ENCODE measurements around the gene LAMA4.
"Not testable (repeated sequence)": the region's sequence is repeated elsewhere in the genome, so short reads cannot be mapped to it uniquely, and the experiment has no call there.

Gene LAMA4

DNA sequence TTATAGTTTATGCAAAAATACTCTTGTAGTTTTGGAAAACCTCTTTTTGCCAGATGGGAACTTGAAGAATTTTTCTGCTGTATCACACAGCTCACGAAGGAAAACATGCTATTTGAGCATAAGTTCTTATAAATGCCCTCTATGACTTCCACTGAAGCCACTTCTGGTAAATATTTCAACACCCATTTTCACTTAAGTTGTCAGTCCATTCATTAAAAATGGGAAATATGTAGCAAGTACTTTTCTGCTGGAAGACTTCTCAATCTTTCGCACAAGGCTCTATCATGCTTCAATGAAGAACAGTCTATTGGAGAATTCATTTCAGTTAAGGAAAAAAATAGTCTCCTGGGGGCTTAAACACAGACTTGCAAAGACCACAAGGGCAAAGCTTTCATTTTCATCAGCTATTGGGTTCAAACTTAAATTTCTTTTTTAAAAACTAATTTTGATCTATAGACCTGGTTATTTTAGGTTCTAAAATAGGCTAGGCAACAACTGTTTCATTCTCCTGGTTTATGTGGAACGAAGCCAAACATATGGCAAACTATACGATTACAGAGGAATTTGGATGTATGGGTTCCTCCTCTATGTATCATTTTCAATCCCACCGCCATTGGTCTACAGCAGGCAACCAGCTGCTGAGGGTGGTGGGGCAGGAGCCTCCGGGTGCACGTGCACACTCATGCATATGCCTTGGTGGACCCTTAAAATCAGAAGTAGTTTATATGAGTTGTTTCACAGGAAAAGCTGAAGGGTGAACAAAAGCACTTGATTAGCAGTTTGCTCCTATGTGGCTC is 38.7 kb downstream of the LAMA4 start:
- no peak for DNase-seq (ENCODE audit: low read depth)

DNA sequence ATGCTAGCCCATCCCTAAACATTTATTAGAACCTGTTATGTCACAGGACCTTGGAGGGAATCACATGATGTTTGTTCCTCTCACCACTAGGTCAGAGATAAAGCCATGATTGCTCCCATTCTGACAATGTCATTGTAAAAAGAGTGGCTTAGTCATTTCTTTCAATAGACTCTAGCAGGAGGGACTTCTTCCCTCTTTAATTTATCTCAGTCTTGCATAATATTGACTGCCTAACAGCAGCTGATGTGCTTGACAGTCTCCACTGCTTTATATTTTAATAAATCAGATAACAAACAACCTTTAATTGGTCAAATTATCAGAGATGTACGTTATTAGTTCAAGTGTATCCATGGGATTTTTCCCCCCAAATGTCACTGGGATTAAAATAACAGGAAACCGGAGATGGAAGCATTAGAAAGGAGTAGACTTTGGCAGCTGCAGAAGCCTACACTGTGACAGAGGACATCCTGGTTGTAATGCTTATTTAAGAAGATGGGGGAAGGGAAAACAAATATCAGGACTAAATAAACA is 39.6 kb downstream of the LAMA4 start:
- no peak for DNase-seq (ENCODE audit: low read depth)

DNA sequence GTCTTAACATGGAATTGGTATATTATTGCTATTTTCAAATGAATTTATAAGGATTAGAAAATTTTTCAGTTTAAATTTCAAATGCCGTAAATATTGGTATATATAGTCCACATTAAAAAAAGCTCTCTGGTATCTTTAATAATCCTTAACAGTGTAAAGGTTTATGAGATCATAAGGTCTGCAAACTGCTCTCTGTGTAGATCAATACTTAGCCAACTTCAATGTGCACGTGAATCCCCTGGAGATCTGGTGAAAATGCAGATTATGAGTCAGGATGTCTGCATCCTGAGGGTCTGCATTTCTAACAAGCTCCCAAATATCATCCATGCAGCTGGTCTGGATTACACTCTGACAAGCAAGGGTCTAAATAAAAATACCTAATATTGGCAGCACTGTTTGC is 43.5 kb downstream of the LAMA4 start:
- no peak for DNase-seq (ENCODE audit: low read depth)

DNA sequence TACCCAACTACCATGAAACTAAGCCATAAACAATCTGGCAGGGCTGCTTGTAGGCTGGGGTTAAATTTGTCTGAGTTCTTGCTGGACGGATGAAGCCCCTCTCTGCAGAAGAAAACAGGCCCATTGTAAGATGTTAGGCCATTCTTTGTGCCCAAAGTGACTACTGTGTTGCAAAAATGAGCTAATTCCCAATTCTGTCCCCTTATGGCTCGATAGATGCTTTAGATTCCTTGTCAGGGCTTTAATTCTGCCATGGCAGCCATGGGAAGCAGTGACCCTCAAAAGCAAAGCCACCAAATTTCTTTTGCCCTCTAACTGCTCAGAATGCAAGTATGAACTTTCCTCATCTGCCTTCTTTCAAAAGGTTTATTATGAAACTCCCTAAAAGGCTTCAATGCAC is 45.2 kb downstream of the LAMA4 start:
- no peak for DNase-seq (ENCODE audit: low read depth)

DNA sequence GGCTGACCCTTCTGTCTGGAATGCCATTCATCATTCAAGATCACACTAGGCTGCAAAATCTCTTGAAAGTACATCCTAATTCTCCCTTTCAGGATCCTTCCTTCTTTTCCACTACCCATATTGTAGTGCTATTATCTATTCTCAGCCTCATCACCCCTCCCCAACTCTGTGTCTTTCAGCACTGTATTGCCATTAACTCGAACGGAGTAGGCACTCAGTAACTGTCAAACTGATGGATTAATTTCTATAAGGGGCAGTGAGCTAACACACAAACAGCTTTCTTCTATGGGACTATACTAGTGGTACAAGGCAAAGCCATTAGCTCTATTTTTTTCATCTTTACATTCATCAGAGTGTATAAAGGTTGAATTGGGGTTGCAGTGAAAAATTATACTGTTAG is 46.6 kb downstream of the LAMA4 start:
- DNase-seq (ENCODE audit: low read depth): no peak

DNA sequence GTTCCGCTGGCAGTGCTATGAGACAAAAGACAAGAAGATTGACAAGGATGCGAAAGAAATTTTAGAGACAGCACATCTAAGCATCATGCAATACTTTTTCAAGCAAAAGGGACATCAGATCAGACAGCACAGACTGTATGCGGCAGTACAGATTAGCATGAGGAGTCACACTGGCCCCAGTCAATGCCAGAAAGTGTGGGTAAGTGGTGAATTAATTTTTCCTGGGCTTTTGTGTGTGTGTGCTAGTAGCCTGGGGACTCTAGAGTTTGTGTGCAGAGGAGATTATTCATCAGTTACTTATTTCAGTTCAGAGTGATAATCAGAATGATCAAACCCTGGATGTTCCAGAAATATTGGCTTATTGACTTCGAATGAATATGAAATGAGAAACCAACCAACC is 47.2 kb downstream of the LAMA4 start:
- DNase-seq (ENCODE audit: low read depth): no peak

DNA sequence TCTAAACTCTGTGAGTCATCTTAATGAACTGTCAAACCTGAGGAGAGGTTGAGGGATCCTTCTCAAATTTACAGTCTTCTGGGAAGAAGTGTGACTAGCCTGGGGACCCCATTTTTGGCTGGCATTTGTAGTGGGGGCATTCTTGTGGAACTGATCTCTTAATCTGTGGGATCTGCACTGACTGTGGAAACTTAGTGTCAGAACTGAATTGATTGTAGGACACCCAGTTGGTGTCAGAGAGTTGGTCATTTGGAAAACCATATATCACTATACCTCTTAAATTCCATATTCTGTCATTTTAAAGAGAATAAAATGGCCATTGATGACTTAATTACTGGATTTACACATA is 48.3 kb downstream of the LAMA4 start:
- no peak for DNase-seq (ENCODE audit: low read depth)

DNA sequence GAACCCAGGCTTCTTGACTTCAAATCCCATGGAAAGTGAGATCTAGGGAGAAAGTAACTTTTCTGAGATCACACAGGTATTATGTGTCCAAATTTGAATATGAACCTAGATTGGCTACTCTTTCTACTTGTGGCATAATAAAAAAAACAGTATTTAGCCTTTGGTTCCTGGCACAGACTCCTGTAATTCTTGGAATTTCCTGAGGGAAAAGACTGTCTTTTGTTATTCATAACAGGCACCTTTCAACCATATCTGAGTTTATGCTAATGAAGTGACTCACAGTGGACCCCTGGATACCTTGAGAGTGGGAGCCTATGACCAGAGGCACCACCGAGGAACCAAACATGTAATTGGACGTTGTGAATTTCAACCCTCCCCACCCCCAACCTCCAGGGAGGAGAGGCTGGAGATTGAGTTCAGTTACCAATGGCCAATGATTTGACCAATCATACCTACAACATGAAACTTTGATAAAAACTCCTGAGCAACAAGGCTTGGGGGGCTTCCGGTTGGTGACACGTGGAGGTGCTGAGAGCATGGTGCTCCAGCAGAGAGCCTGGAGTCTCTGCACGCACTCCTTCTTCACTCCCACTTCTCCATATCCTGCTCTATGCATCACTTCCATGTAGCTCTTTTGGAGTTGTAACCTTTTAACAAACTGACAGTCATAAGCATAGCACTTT is 48.8 kb downstream of the LAMA4 start:
- no peak for DNase-seq (ENCODE audit: low read depth)

DNA sequence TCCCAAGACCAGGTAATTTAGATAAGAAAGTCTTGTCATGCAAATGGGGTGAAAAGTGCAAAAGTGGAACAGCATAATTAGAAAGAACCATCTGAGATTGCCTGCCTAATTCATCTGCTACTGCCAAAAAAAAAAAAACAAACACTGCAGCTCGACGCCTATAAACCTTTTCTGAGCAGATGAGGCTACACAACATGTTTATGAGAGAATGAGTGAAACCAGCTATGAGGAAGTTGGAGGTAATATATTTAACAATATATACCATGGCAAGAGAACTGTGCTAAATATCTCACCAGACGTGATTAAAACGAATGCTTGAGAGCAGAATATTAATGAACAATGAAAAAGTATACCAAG is 50.0 kb downstream of the LAMA4 start:
- DNase-seq (ENCODE audit: low read depth): no peak

DNA sequence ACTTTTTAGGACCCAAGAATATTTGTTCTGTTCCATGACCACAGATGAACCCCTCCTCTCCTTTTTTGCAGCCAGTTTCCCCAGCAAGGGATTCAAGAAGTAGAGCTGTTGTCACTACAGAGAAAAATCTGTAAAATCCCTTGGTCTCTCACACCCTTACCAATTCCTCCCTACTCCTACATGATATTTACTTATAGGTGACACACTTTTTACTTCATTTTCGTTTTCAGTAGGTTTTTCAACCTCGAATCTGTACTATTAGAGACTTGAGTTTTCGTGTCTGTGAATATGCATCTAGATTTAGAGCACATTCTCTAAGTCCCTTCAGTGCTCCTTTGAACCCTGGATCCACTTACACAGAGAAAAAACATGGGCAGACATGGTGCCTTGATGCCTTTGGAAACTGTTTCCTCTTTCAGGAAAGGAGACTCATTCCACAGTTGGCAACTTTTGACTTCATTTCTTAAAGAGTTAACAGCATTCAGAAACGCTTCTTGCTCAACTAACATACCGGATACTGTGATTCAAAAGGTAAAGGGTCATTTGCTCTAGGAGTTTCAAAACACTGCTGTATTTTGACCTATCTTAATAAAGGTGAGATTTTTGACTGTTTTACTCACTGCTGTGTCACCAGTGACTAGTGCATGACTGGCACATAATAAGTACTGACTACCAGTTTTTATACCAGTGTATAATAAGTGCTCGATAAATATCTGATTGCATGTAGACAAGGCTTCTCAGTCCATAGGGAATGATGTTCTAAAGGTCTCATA is 50.6 kb downstream of the LAMA4 start:
- DNase-seq (ENCODE audit: low read depth): no peak

DNA sequence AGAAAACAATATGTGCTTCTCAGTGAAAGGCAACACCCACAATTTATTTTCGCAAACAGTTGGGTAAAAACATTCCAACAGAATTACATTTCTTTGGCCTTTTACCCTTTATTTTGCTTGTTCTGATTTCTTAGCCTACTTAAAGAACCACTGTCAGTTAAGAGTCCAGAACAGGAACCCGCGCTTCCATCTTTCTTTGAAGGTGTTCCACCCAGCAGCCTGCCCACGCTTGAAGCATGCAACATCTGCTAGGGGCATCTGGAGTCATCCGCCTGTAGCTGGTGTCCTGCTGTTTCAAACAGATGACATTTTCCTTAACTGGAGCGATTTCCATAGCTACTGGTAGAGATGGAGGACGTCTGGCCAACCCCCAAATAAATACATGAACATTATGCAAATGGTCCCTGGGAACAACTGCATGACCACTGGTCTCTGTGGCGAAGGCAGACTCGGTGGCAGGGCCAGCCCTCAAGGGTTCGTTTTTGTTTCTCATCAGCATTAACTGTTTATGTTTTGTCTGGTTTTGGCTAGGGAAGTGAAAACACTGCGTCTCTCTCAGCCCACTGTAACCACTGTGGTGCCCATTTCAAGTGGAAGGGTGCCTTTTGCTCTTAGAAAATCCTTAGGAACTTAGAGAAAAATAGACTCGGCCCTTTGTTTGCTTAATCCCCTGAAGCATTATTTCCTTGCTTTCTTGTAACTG is 51.6 kb downstream of the LAMA4 start:
- no peak for DNase-seq (ENCODE audit: low read depth)

DNA sequence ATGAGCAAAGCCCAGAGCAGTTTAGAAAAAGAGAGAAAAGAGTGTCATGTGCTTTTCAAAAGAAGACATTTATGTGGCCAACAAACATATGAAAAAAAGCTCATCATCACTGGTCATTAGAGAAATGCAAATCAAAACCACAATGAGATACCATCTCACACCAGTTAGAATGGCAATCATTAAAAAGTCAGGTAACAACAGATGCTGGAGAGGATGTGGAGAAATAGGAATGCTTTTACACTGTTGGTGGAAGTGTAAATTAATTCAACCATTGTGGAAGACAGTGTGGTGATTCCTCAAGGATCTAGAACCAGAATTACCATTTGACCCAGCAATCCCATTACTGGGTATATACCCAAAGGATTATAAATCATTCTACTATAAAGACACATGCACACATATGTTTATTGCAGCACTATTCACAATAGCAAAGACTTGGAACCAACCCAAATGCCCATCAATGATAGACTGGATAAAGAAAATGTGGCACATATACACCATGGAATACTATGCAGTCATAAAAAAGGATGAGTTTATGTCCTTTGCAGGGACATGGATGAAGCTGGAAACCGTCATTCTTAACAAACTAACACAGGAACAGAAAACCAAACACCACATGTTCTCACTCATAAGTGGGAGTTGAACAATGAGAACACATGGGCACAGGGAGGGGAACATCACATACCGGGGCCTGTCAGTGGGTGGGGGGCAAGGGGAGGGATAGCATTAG is 54.0 kb downstream of the LAMA4 start:
- not testable (repeated sequence) for DNase-seq (ENCODE audit: low read depth)

DNA sequence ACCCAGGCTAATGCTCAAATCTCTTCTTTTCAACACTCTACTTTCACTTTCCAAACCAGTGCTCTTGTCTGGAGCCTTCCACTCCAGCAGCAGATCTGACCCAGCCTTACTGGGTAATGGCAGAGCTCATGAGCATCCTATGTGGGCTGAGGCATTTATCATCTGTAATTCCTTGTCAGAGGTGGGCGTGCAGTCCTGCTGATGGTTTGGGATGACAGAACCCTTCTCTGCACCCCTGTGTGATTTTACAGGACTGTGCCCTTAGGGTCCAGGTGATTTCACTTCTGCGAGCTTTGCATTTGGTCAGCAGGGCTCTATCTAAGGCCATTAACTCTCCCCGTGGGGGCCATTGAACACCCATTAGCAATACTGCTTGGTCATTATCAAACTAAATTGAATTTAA is 55.4 kb downstream of the LAMA4 start:
- DNase-seq (ENCODE audit: low read depth): no peak

DNA sequence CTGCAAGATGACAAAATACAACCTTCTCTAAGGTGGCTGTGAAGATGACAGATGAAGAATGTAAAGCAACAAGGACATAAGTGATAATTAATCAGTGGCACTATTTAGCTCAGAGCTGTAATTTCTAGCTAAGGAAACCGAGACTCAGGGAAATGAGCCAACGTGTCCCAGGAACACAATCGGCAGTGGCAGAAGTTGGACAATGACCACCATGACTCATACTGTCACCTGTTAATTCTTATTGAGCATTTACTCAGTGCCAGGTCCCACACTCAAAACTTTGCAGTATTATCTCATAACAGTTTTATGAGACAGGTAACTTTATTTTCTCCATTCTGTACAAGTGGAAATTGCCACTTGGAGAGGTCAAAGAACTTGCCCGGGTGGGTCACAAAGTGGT is 55.8 kb downstream of the LAMA4 start:
- DNase-seq (ENCODE audit: low read depth): no peak

DNA sequence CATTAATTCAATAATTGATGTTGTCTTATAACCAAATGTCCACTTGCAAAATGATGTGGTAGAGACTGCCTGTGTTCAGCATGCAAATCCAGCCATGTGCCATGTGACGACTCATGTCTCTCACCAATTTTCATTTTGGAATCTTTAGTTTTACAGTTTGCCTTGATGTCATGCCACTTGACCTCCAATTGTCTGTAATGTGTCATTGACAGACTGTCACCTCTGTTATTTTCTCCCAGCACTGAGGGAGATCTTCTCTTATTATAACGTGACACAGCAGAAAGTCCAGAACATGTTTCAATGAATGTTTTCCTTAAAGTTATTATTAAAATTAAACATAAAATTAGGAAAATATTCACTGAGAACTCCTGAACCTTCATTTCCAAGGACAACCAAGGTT is 56.7 kb downstream of the LAMA4 start:
- DNase-seq (ENCODE audit: low read depth): no peak

DNA sequence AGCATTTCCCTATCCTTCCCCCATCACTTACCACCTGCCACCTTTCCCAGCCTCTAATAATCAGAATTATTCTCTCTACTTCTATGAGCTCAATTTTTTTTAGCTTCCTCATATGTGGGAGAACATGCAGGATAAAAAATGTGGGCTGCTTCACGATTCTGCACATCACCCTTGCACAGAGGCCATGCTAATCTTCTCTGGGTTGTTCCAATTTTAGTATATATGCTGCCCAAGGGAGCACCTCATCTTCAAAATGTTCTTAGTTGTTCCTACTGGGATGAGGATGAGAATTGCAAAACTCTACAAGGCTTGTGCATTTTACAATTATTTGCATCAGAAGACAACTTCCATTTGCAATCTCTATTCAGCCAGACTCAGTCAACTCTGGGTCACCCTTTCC is 58.1 kb downstream of the LAMA4 start:
- no peak for DNase-seq (ENCODE audit: low read depth)

DNA sequence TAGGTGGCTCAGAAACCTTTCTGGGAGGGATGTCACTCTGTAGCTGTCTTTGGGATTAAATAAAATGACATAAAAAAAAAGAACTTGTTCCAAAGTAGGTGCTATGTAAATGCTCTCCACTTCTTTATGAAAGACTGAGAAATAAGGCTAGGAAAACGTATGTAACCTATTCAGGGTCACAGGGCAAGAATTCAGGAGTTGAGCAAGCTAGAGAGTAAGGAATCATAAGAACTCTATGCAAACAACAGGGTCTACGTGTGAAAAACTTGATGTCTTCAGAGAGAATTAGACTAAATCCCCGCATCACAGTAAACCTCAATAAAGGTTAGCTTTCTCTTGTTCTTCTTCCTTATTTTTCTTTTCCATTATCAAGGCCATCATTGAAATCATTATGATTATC is 59.2 kb downstream of the LAMA4 start:
- DNase-seq (ENCODE audit: low read depth): no peak

DNA sequence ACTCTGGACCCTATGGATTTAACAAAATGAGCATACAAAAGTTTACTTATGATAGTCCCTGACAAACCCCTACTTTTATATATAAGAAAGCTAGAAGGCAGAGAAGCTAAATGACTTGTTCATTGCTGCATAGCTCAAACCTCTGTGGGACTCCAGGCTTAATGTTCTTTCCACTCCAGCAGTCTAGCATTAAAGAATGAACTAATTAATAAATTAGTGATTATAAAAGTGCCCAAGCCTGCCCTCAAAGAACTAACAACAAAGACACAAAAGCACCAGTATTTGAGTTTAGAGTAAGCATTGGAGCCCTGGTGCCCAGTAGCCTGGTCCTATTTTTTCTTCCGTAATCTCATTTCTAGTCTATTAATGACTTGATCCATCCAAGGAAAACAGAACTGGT is 59.9 kb downstream of the LAMA4 start:
- no peak for DNase-seq (ENCODE audit: low read depth)

DNA sequence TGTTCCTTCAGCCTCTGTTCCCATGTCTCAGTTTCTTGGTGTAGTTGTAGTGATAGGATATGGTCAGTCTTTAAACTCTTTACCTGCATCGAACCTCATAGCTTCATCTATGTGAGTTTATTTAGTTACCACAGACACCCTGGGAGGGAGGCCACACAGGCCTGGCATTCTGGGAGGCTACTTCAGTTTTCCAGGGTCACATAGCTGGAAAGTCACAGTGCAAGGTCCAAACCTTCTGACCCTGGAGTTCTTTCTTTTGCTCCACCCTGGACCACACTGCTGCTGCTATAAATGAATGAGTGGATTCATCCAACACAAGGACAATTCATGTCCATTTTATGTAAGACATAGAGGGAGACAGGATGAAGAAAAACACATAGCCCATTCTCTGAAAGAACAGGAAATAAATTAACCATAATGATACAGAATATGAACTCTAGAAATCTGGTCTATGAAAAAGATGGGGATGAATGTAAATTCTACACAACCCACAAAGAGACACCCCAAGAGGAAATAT is 60.8 kb downstream of the LAMA4 start:
- no peak for DNase-seq (ENCODE audit: low read depth)

DNA sequence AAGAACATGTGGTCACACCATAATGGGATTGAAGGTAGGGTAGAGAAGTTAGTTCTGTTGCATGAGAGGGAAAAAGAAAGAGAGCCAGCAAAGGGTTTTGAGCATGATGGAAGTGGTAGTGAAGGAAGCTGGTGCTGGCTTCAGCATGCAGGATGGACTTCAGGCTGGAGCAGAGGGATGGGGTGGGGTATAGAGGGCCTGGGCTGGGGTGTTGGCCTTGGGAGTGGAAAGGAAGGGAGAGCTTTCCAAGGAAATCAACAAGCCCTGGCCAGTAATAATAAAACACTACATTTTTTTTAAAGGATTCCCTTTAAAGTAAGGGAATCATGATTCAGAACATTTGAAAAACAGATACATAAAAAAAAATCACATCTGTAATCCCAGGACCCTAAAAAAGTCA is 61.2 kb downstream of the LAMA4 start:
- DNase-seq (ENCODE audit: low read depth): no peak

DNA sequence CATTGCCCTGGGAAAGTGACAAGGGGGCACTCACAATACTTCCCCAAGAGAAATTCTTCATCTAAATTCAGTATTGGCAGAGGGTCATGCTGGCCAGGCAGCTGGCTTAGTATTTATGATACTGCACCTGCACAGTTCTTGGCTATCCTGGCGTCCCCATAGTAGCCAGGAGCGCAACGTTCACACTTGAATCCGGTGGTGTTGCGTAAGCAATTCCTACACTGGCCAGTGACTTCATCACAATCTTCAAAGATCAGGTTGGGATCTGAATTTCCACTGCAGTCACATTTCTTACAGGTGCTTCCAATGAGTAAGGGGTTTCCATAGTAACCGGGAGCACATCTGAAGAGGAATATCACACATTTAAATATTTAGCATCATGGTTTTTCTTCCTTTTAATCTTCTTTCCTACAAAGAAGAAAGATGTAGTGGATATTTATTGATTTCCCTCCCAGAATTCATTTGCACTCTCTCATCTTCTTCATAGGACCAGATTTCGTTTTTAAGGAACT is 62.8 kb downstream of the LAMA4 start:
- no peak for DNase-seq (ENCODE audit: low read depth)

Data from stimulated activated CD8-positive, alpha-beta memory T cell treated with anti-CD3 and anti-CD28 coated beads, Interleukin-15, amount 100 ng/mL, for 24 hours (primary cell).